CD4-positive, alpha-beta memory T cell (primary cell): ENCODE measurements around the gene PLCD1. TPM values are rescaled to one million over a fixed set of nuclear protein-coding genes. Genes with fewer than 3 reads are reported as not detected.

ENCODE experiments used
- CTCF ChIA-PET: fragments of 350-600 bp; sonication (Branson Sonifier 250); formaldehyde crosslinking; loops from one replicate; lab custom pipeline; 2021; ENCODE audit warnings: inconsistent platforms; ENCODE audit not compliant: partially characterized antibody; lab: Charles Lee
- POLR2A ChIA-PET: fragments of 350-600 bp; sonication (Branson Sonifier 250); formaldehyde crosslinking; loops from one replicate; lab custom pipeline; 2021; ENCODE audit not compliant: partially characterized antibody; lab: Charles Lee
- DNase-seq, 5 donors: peaks; one replicate each; pipeline versions ENCODE4 v3.0.0 to v3.0.0-alpha.2; 2020 to 2022; ENCODE audit warnings: mixed read lengths in 1 of 5
- H3K27ac ChIP-seq: one replicate; pipeline ENCODE4 v1.7.0; 2013; ENCODE audit warnings: low read depth, low read length
- H3K27me3 ChIP-seq: 2 replicates; pipeline ENCODE4 v1.7.0; 2013; ENCODE audit warnings: mild to moderate bottlenecking, low read length, moderate library complexity; ENCODE audit not compliant: insufficient read depth
- H3K36me3 ChIP-seq: 2 replicates; pipeline ENCODE4 v1.7.0; 2013; ENCODE audit warnings: mild to moderate bottlenecking, low read length, moderate library complexity; ENCODE audit not compliant: insufficient read depth
- H3K4me1 ChIP-seq: 2 replicates; pipeline ENCODE4 v1.7.0; 2013; ENCODE audit warnings: mild to moderate bottlenecking, low read length, moderate library complexity; ENCODE audit not compliant: insufficient read depth
- H3K4me3 ChIP-seq, 2 donors: one replicate each; pipeline ENCODE4 v1.7.0; 2013; ENCODE audit warnings: low read length in 2 of 2, mild to moderate bottlenecking in 1 of 2
- H3K9me3 ChIP-seq, 2 donors: one replicate each; pipeline ENCODE4 v1.7.0; 2013; ENCODE audit warnings: low read length in 2 of 2, control low read depth in 1 of 2; ENCODE audit not compliant: control insufficient read depth in 1 of 2
- H3K27ac Mint-ChIP-seq, 7 donors: one replicate each; pipeline ENCODE4 v1.8.0; 2020 to 2021; ENCODE audit warnings: mixed read lengths in 7 of 7, mild to moderate bottlenecking in 6 of 7, inconsistent platforms in 3 of 7, moderate library complexity in 3 of 7
- H3K27me3 Mint-ChIP-seq, 2 donors: one replicate each; pipeline ENCODE4 v1.8.0; 2020 to 2021; ENCODE audit warnings: mixed read lengths in 2 of 2
- H3K36me3 Mint-ChIP-seq, 2 donors: one replicate each; pipeline ENCODE4 v1.8.0; 2020 to 2021; ENCODE audit warnings: mixed read lengths in 2 of 2, inconsistent platforms in 1 of 2, mild to moderate bottlenecking in 1 of 2
- H3K4me1 Mint-ChIP-seq, 4 donors: one replicate each; pipeline ENCODE4 v1.8.0; 2020 to 2021; ENCODE audit warnings: mixed read lengths in 4 of 4, mild to moderate bottlenecking in 1 of 4
- H3K4me3 Mint-ChIP-seq, 8 donors: one replicate each; pipeline ENCODE4 v1.8.0; 2020 to 2021; ENCODE audit warnings: mixed read lengths in 8 of 8, mild to moderate bottlenecking in 7 of 8, moderate library complexity in 6 of 8, inconsistent platforms in 3 of 8
- H3K9me3 Mint-ChIP-seq, 8 donors: one replicate each; pipeline ENCODE4 v1.8.0; 2020 to 2021; ENCODE audit warnings: mixed read lengths in 8 of 8, mild to moderate bottlenecking in 5 of 8, inconsistent platforms in 3 of 8, moderate library complexity in 1 of 8
- intact Hi-C: fragments of 100-400 bp; cut with micrococcal nuclease; formaldehyde crosslinking; loops from one replicate; pipeline ENCODE4 v1.15.1; 2023
- polyA plus RNA-seq, 2 donors: library from polyadenylated mRNA; unstranded; fragments of 300-500 nt; fragmentation: Illumina TruSeq; gene quantifications; one replicate each; pipeline ENCODE4 v1.2.3, GENCODE V29; 2021
- total RNA-seq, 2 experiments: library from RNA; stranded (reverse); gene quantifications; one replicate each; pipeline ENCODE4 v1.2.3, GENCODE V29; 2021

PLCD1 gene
- total and polyA plus RNA-seq, 4 experiments from 2014 or later: 38.4 to 93.9 (median 61.2) TPM

DNA sequence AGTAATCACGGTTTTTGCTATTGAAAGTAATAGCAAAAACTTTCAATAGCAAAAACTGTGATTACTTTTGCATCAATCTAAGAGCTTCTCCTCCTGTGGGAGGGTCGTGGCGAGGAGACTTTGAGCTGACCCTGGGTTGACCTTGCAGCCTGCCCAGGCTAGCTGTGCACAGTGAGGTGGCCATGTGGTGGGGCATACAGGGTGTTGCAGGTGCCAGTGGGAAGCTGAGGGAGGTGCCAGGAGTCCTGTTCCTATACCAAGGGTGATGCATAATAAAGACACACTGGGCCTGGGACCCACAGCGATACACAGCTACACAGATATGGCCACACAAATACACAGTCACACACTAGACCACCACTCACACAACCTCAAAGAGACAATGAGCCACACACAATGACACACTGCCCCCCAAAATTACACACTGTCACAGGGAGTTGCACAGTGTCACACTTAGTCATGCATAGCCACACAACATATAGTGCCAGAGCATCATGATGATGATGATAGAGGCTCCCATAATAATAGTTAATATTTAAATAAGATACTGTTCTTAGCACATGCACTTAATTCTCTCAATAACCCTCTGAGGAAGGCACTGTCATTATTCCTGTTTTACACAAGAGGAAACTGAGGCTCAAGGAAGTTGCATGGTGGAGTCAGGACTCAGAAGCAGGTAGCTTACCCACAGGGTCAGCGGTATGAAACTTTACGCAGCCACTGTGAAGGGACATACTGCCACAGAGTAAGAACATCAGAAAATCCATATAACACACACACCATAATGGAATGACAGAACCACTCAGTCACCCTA, 6.3 kb downstream of the PLCD1 start:
- peaks cover 30 to 74% (median 47%) of the 10 kb centered on the region in 4 donors for H3K4me1 Mint-ChIP-seq
- Histone ChIP-seq H3K27me3 (no peaks in the 10 kb centered on the region), H3K27ac (peak overlapping the region; percentile 87), H3K36me3 (peaks cover 7% of the 10 kb centered on the region), H3K4me1 (peaks cover 33% of the 10 kb centered on the region), H3K4me3 (peak overlapping the region; percentile 70 to 91), H3K9me3 (no peaks in the 10 kb centered on the region)
- H3K27ac Mint-ChIP-seq: peak overlapping the region; percentile 91 to 100 (median 99)
- peaks cover 26% of the 10 kb centered on the region in 2 donors for H3K36me3 Mint-ChIP-seq
- no peak for DNase-seq
- ChIA-PET POLR2A (interaction anchor here (1.1 to 1.4 kb wide), 3 partner anchors 16 to 142 kb away, joined by 4 to 8 read pairs (median 7); partner anchors contain the start of gene OXSR1), CTCF (interaction anchor here (2.0 kb wide), 2 partner anchors 16 to 18 kb away, joined by 6 to 10 read pairs; partner anchors contain the start of gene DLEC1)
- no peaks in the 10 kb centered on the region for H3K27me3 Mint-ChIP-seq
- H3K9me3 Mint-ChIP-seq: peaks cover 0 to 5% (median 0%) of the 10 kb centered on the region in 8 donors
- H3K4me3 Mint-ChIP-seq: peak overlapping the region; percentile 86 to 95 (median 92)
- intact Hi-C loops: no loop called here

DNA sequence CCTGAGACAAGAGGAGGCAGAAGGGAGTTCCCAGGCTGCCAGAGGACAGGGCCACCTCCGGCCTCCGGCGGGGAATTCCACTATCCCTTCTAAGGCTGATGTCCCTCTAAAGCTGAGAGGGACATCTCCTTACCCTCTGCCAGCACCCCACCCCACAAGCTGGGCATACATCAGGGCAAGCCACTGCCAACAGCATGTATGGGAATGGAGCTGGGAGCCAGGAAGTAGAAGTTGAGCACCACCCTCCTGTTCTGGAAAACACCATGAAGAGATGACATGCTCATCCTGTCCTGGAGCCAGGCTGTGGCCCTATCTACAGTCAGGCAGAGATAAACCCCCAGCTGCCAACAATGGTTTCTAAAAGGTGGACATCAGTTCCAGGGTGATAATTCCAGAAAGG, 7.1 kb downstream of the PLCD1 start:
- peaks cover 0 to 5% (median 0%) of the 10 kb centered on the region in 8 donors for H3K9me3 Mint-ChIP-seq
- peak overlapping the region; percentile 87 for H3K27ac ChIP-seq
- H3K36me3 Mint-ChIP-seq: peaks cover 34% of the 10 kb centered on the region in 2 donors
- peaks cover 30 to 66% (median 42%) of the 10 kb centered on the region in 4 donors for H3K4me1 Mint-ChIP-seq
- H3K27ac Mint-ChIP-seq: peak overlapping the region; percentile 72 to 99 (median 91)
- H3K4me3 Mint-ChIP-seq: peak overlapping the region in 3 of 8 donors; percentile 30 to 92 (median 32)
- peaks cover 14% of the 10 kb centered on the region for H3K36me3 ChIP-seq
- DNase-seq: no peak
- CTCF ChIA-PET: interaction anchor here (2.0 kb wide), 2 partner anchors 17 kb away, joined by 6 to 10 read pairs; partner anchors contain the start of gene DLEC1
- no peaks in the 10 kb centered on the region for H3K9me3 ChIP-seq
- H3K27me3 Mint-ChIP-seq: no peaks in the 10 kb centered on the region
- H3K4me3 ChIP-seq: no peak overlapping the region
- POLR2A ChIA-PET: interaction anchor here (1.1 to 3.0 kb wide), 4 partner anchors 15 to 143 kb away, joined by 3 to 9 read pairs (median 8); partner anchors contain the start of genes ACAA1 and OXSR1
- no peaks in the 10 kb centered on the region for H3K27me3 ChIP-seq
- intact Hi-C loops: no loop called here
- H3K4me1 ChIP-seq: peaks cover 33% of the 10 kb centered on the region

DNA sequence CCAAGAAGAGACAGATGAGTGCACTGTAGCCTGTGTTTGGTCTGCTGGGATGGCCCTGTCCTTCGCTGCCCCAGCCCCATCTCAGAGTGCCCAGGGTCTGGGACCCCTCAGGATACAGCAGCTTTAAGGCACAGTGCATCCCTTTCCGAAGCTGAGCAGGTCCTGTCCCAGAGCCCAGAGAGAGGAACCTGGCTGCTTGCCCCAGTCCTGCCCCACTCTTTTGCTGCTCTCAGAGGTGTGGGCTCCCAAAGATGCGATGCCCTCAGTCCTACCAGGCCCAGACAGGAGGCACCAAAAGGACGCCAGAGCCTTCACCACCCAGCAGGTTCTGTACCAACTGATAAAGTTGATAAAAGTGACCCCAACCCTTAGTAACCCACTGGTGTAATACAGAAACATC, 8.2 kb downstream of the PLCD1 start:
- no peak overlapping the region for H3K4me3 ChIP-seq
- no peaks in the 10 kb centered on the region for H3K27me3 Mint-ChIP-seq
- no peaks in the 10 kb centered on the region for H3K9me3 ChIP-seq
- H3K36me3 ChIP-seq: peaks cover 25% of the 10 kb centered on the region
- ChIA-PET CTCF (interaction anchor here (1.1 to 2.0 kb wide), 4 partner anchors 16 to 46 kb away, joined by 3 to 7 read pairs (median 6); no protein-coding TSS in a partner anchor), POLR2A (interaction anchor here (1.1 to 3.0 kb wide), 4 partner anchors 12 to 116 kb away, joined by 3 to 9 read pairs (median 6); partner anchors contain the start of genes ACAA1 and DLEC1)
- no peaks in the 10 kb centered on the region for H3K27me3 ChIP-seq
- H3K9me3 Mint-ChIP-seq: peaks cover 0 to 12% (median 0%) of the 10 kb centered on the region in 8 donors
- intact Hi-C loops: no loop called here
- H3K36me3 Mint-ChIP-seq: peaks cover 44% of the 10 kb centered on the region in 2 donors
- DNase-seq: no peak
- H3K4me3 Mint-ChIP-seq: no peak overlapping the region
- peaks cover 30 to 58% (median 42%) of the 10 kb centered on the region in 4 donors for H3K4me1 Mint-ChIP-seq
- peak overlapping the region in 6 of 7 donors; percentile 30 to 91 (median 88) for H3K27ac Mint-ChIP-seq
- H3K27ac ChIP-seq: no peak overlapping the region
- H3K4me1 ChIP-seq: peaks cover 33% of the 10 kb centered on the region

DNA sequence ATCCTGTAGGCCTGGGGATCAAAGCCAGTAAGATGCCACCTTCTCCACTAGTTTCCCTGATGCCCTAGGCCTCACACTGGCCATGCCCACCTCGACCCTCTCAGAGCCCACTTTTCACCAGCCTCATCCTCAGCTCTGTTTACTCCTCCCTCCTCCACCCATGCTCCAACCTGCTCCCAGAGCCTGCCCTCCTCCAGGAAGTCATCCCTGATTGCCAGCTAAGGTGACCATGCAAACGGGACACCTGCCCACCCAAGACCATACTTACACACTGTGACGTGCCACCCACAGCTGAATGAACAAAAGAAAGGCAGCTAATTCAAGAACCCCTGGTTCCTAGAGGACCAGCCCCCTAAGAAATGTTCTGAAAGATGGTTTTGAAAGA, 9.1 kb downstream of the PLCD1 start:
- Mint-ChIP-seq H3K27ac (peak overlapping the region in 5 of 7 donors; percentile 62 to 92 (median 86)), H3K27me3 (no peaks in the 10 kb centered on the region), H3K4me1 (peaks cover 26 to 51% (median 36%) of the 10 kb centered on the region in 4 donors), H3K4me3 (no peak overlapping the region), H3K36me3 (peaks cover 52 to 53% of the 10 kb centered on the region in 2 donors), H3K9me3 (peaks cover 0 to 12% (median 0%) of the 10 kb centered on the region in 8 donors)
- no peak overlapping the region for H3K27ac ChIP-seq
- CTCF ChIA-PET: interaction anchor here (1.1 to 1.8 kb wide), 4 partner anchors 17 to 45 kb away, joined by 3 to 7 read pairs (median 5); partner anchors contain the start of gene DLEC1
- H3K36me3 ChIP-seq: peaks cover 32% of the 10 kb centered on the region
- DNase-seq: no peak
- no peak overlapping the region for H3K4me3 ChIP-seq
- peaks cover 24% of the 10 kb centered on the region for H3K4me1 ChIP-seq
- POLR2A ChIA-PET: interaction anchor here (0.9 to 3.0 kb wide), 6 partner anchors 9 to 117 kb away, joined by 3 to 9 read pairs (median 4); partner anchors contain the start of genes ACAA1, DLEC1 and PLCD1
- no peaks in the 10 kb centered on the region for H3K27me3 ChIP-seq
- intact Hi-C loops: no loop called here
- no peaks in the 10 kb centered on the region for H3K9me3 ChIP-seq

DNA sequence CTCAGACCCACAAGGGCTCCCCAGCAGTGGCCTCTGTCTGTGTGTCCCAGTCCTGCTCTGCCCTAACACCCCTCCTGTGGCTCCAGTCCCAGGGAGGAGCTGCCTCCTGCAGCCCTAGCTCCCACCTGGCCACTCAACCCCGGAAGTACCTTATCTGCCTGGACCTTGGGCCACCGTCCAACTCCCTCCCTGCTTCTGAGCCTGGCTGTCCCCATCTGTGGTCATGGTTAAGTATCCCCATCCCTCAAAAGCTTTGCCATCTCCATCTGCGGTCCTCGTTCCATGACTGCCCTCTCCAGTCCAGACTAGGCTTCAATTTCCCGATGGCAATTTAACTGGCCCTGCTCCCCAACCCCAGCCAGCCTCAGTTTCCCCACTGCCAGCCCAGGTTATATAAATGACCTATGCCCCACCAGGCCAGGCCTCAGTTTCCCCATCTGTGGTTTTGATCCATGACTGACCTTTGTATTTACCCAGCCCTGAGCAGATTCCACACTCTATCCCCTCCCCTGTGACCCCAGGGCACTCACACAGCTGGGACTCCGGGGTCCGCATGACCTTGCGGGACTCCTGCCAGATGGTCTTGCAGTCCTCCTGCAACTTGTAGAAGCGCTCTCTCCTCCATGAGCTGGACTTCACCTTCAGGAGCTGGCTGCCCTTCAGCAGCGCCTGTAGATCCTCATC, 9.6 kb downstream of the PLCD1 start:
- H3K4me3 ChIP-seq: no peak overlapping the region
- ChIA-PET POLR2A (interaction anchor here (0.9 to 3.0 kb wide), 6 partner anchors 10 to 117 kb away, joined by 3 to 9 read pairs (median 4); partner anchors contain the start of genes ACAA1, DLEC1 and PLCD1), CTCF (interaction anchor here (1.1 to 1.8 kb wide), 4 partner anchors 16 to 45 kb away, joined by 3 to 7 read pairs (median 5); partner anchors contain the start of gene DLEC1)
- no peak for DNase-seq
- intact Hi-C loops: no loop called here
- H3K27me3 Mint-ChIP-seq: no peaks in the 10 kb centered on the region
- no peaks in the 10 kb centered on the region for H3K27me3 ChIP-seq
- peak overlapping the region in 4 of 7 donors; percentile 62 to 89 (median 75) for H3K27ac Mint-ChIP-seq
- peaks cover 0 to 12% (median 0%) of the 10 kb centered on the region in 8 donors for H3K9me3 Mint-ChIP-seq
- H3K4me1 Mint-ChIP-seq: peaks cover 23 to 45% (median 34%) of the 10 kb centered on the region in 4 donors
- no peaks in the 10 kb centered on the region for H3K9me3 ChIP-seq
- no peak overlapping the region for H3K4me3 Mint-ChIP-seq
- peaks cover 23% of the 10 kb centered on the region for H3K4me1 ChIP-seq
- peaks cover 32% of the 10 kb centered on the region for H3K36me3 ChIP-seq
- H3K27ac ChIP-seq: no peak overlapping the region
- H3K36me3 Mint-ChIP-seq: peaks cover 57 to 58% of the 10 kb centered on the region in 2 donors

DNA sequence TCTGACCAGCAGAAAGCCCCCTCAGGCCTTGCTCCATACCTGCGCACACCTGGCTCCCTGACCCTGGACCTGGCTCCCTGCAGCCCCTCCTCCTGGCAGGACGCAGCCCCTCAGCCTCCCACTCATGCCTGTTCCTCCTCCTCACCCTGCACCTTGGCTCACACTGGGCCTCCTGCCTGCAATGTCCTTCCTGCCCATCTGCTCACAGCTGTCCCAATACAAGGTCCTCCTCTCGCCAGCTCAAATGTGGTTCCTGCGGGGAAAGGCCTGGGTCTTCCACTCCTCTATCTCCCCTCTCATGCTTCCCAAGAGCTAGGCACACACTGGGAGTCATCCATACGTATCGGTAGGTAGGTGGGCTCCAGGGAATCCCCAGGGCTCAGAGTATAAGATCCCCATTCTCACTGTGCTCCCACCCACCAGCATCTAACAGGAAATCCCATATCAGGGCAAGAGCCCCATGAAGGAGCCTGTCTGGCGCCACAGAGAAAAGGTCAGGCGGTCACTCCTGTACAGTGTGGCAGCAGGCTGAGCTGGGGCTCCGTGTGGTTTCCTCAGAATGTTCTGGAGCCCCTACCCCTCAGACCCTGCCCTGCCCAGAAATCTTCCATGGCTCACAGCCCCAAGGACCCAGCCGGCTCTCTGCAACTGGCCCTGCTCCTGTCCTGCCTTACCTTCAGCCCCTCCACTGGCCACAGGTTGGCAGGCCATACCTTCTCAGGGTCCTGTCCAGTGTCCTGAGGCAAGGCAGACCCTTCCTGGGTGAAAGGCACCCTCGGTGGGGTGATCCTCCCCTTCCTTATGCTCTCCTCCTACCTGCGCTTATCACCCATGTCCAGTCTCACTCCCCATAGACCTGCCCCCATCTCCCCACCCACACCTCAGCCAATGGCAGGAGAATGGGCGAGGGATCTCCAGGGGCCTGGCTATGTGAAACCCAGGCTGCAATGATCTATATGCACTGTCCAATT, 10.9 kb downstream of the PLCD1 start:
- peak overlapping the region in 1 of 7 donors; percentile 77 for H3K27ac Mint-ChIP-seq
- peaks cover 62 to 70% of the 10 kb centered on the region in 2 donors for H3K36me3 Mint-ChIP-seq
- POLR2A ChIA-PET: interaction anchor here (1.3 to 2.3 kb wide), 2 partner anchors 21 kb away, joined by 3 to 9 read pairs; partner anchors contain the start of gene DLEC1
- H3K27me3 Mint-ChIP-seq: no peaks in the 10 kb centered on the region
- peaks cover 37% of the 10 kb centered on the region for H3K36me3 ChIP-seq
- intact Hi-C loops: no loop called here
- H3K4me3 Mint-ChIP-seq: peak overlapping the region in 2 of 8 donors; percentile 7 to 24
- no peak overlapping the region for H3K27ac ChIP-seq
- no peak overlapping the region for H3K4me3 ChIP-seq
- peaks cover 19 to 35% (median 30%) of the 10 kb centered on the region in 4 donors for H3K4me1 Mint-ChIP-seq
- H3K4me1 ChIP-seq: peaks cover 19% of the 10 kb centered on the region
- H3K9me3 Mint-ChIP-seq: peaks cover 0 to 8% (median 0%) of the 10 kb centered on the region in 8 donors
- CTCF ChIA-PET: no interaction called here
- no peaks in the 10 kb centered on the region for H3K9me3 ChIP-seq
- H3K27me3 ChIP-seq: no peaks in the 10 kb centered on the region
- no peak for DNase-seq
